Cardiac fibroblast (primary cell): ENCODE results near the gene CFAP99.

Experiments
- DNase-seq, 2 donors: peaks; one replicate each; pipeline versions ENCODE4 v3.0.0 to v3.0.0-alpha.2; 2010; ENCODE audit warnings: low read depth in 2 of 2
- H3K4me3 ChIP-seq, 2 donors: replicated peaks in 1 of 2; 1 replicate in 1 of 2; 2 replicates in 1 of 2; pipeline ENCODE4 v1.5.1; 2011; ENCODE audit warnings: low read depth in 2 of 2, low read length in 2 of 2, mild to moderate bottlenecking in 2 of 2, moderate library complexity in 1 of 2
- CTCF ChIP-seq: IDR thresholded peaks from one replicate; pipeline ENCODE4 v1.5.1; 2011; ENCODE audit warnings: low read depth, mild to moderate bottlenecking, low read length, inconsistent platforms

CFAP99 gene

GRCh38 chr4:2411786-2412510, 6.8 kb upstream of the CFAP99 start:
- H3K4me3 ChIP-seq, result peak overlapping the region in 1 of 2 donors; percentile 43
- no peak for TF ChIP-seq CTCF
- DNase-seq, result no peak

- H3K4me3 ChIP-seq, result peak overlapping the region; percentile 33 to 43
- no peak for DNase-seq
- no peak for TF ChIP-seq CTCF
Observed at GRCh38 chr4:2412534-2412884, 6.2 kb upstream of the CFAP99 start.

DNA sequence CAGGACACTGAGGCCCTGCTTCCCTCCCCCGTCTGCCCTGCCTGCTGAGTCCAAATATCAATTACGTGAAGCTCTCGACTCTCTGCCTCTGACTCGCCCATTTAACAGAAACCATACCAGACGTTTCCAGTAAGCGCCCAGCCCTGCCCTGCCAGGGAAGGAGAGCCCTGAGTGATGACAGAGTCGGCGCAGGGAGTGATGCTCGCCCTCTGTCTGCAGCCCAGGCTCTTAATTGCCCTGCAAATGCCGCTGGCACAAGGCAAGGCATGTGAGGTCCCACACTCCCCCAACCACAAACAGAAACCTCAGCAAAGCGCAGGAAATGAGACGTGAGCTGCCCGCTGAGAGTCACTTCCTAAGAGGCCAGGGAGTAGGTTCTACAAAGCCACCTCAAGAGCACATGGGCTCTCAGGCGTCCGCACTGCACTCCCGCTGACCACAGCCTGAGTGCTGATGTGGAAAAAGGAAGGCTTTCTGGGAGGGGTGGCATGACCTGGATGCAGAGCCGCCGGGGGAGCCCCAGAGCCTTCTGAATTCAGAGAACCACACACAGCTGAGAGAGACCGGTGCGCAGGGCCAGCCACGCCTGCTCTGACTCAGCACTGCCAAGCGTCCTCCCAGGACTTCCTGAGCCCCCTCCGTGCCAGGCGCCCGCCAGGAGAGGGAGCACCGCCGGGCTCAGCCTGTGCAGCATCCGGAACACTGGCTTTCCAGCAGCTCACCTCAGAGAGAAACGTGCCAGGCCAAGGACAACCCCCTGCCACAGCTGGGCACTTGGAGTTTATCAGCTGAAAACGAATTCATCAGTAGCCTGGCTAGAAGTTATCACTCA, 5.7 kb upstream of the CFAP99 start:
- peak; percentile 90 to 93 for DNase-seq
- TF ChIP-seq CTCF, result peak; percentile 63
- peak overlapping the region; percentile 33 to 43 for H3K4me3 ChIP-seq

GRCh38 chr4:2413821-2414610, 4.7 kb upstream of the CFAP99 start:
- peak overlapping the region in 1 of 2 donors; percentile 43 for H3K4me3 ChIP-seq
- peak; percentile 54 to 64 for DNase-seq
- TF ChIP-seq CTCF, result no peak

- no peak for DNase-seq
- no peak for TF ChIP-seq CTCF
- H3K4me3 ChIP-seq, result no peak overlapping the region
Observed at GRCh38 chr4:2415213-2415612, 3.5 kb upstream of the CFAP99 start.

DNA sequence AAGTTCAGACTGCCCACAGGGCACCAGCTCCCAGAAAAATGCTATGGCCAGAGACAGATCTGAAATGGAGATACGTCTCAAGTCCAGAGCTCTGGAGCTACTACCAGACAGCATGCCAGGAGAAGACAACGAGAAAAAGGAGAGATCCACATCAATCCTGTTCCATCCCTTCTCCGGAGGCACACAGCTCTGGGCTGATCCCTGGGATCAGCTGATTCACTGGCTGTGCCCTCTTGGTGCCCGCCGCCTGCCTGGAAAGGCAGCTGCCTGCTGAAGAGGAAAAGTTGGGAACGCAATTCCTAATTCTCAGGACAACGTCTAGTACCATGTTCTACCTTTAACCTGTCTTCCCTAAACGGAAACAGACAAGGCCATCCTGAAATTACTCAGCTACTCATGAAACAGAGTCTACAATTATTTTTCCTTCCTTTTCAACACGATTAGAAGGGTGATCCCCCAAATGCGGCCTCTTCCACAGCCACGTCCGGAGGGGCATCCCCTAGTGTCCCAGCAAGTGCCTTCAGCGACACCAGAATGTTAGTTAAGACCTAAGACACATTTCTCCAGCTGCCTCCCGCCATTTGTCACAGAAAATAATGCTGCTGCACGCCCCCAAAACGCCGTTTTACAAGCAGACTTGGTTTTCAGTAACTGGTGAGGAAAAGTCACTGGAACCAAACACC, 2.7 kb upstream of the CFAP99 start:
- DNase-seq, result no peak
- peak overlapping the region; percentile 29 to 72 for H3K4me3 ChIP-seq
- no peak for TF ChIP-seq CTCF
